ENCODE results near the gene PSAT1.

Gene PSAT1

GRCh38 chr9:78324682-78325081, 27.8 kb downstream of the PSAT1 start:
- peaks cover 89% of the 10 kb centered on the region for H3K36me3 ChIP-seq (ENCODE audit: insufficient read depth, low read length)

DNA sequence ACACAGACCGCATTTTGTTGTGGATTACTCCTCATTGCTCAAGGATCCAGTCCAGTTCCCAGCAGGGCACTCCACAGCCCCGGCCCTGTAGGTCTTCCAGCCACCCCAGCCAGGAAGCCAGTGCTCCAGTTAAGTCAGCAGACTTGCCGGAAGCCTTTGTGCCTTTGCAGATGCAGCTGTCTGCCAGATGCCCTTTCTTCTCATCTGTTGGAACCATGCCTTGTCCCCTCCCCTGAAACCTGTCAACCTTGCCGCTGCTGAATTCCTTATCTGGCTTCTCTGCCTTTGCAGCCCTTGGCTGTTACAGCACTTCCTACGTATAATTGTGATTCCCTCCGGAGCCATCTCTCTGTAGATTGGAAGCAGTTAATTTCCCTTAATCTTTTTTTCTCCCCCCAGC, 28.4 kb downstream of the PSAT1 start:
- Histone ChIP-seq H3K27ac (peak overlapping the region; percentile 96), H3K9me3 (ENCODE audit: low read depth, low read length) (no peaks in the 10 kb centered on the region), H3K4me3 (peak overlapping the region; percentile 69), H3K9ac (ENCODE audit: insufficient read length) (peak overlapping the region; percentile 36), H3K36me3 (ENCODE audit: insufficient read depth, low read length) (peaks cover 89% of the 10 kb centered on the region)
- peak; percentile 81 for DNase-seq (ENCODE audit: low read depth, low spot score)
- TF ChIP-seq POLR2AphosphoS5 (IDR thresholded peaks at IDR 0.05; ENCODE audit: borderline replicate concordance, low read depth, low read length) (0 out of 2 replicates have a peak, but pooled peaks have one; percentile 38), EZH2 (IDR thresholded peaks at IDR 0.05) (no peak)

More at GRCh38 chr9:78324682-78325081, 27.8 kb downstream of the PSAT1 start:
- TF ChIP-seq POLR2AphosphoS5 (IDR thresholded peaks at IDR 0.05; ENCODE audit: borderline replicate concordance, low read depth, low read length) (no peak), FOXP2 (optimal IDR thresholded peaks at IDR 0.05; ENCODE audit: control extremely low read depth, extremely low read length, insufficient read depth) (no peak), EZH2 (IDR thresholded peaks at IDR 0.05) (no peak)
- Histone ChIP-seq H3K27ac (peak overlapping the region; percentile 96), H3K9ac (ENCODE audit: insufficient read length) (peak overlapping the region; percentile 36), H3K4me3 (peak overlapping the region; percentile 69), H3K9me3 (ENCODE audit: low read depth, low read length) (no peaks in the 10 kb centered on the region)
- DNase-seq (ENCODE audit: low read depth, low spot score) = no peak

GRCh38 chr9:78325846-78326360, 29.0 kb downstream of the PSAT1 start:
- Histone ChIP-seq H3K4me3 (peak overlapping the region; percentile 69), H3K27ac (peak overlapping the region; percentile 96), H3K36me3 (ENCODE audit: insufficient read depth, low read length) (peaks cover 89% of the 10 kb centered on the region), H3K9ac (ENCODE audit: insufficient read length) (no peak overlapping the region), H3K9me3 (ENCODE audit: low read depth, low read length) (no peaks in the 10 kb centered on the region)
- TF ChIP-seq EZH2 (IDR thresholded peaks at IDR 0.05) = no peak
- no peak for TF ChIP-seq FOXP2 (optimal IDR thresholded peaks at IDR 0.05; ENCODE audit: control extremely low read depth, extremely low read length, insufficient read depth)
- TF ChIP-seq POLR2AphosphoS5 (IDR thresholded peaks at IDR 0.05; ENCODE audit: borderline replicate concordance, low read depth, low read length) = no peak; the same call in 1 of the 2 replicates
- peak; percentile 85 for DNase-seq (ENCODE audit: low read depth, low spot score)

DNA sequence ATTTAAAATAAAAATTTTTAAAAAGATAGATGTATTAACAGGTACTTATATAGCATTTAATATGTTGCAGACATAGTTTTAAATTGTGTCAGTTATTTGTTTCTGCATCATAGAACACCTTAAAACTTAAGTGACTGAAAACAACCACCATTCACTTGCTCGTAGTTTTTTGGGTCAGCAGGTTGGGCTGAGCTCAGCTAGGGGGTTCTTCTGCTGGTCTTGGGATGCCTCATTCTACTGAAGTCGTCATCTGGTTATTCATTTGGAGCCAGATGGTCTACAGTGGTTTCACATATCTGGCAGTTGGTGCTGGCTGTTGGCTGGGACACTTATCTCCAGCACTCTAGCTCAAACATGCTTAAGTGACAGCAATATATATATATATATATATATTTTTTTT, 29.6 kb downstream of the PSAT1 start:
- H3K36me3 ChIP-seq (ENCODE audit: insufficient read depth, low read length) = peaks cover 89% of the 10 kb centered on the region
- TF ChIP-seq POLR2AphosphoS5 (IDR thresholded peaks at IDR 0.05; ENCODE audit: borderline replicate concordance, low read depth, low read length) = no peak
- no peak for TF ChIP-seq EZH2 (IDR thresholded peaks at IDR 0.05)
- TF ChIP-seq FOXP2 (optimal IDR thresholded peaks at IDR 0.05; ENCODE audit: control extremely low read depth, extremely low read length, insufficient read depth) = no peak
- H3K4me3 ChIP-seq = peak overlapping the region; percentile 69; the same call in 1 of the 2 replicates
- no peak for DNase-seq (ENCODE audit: low read depth, low spot score)
- H3K9ac ChIP-seq (ENCODE audit: insufficient read length) = no peak overlapping the region
- no peaks in the 10 kb centered on the region for H3K9me3 ChIP-seq (ENCODE audit: low read depth, low read length)
- H3K27ac ChIP-seq = peak overlapping the region; percentile 96; the same call in 1 of the 2 replicates

- no peak overlapping the region for H3K4me3 ChIP-seq
- no peak for DNase-seq (ENCODE audit: low read depth, low spot score)
- H3K9me3 ChIP-seq (ENCODE audit: low read depth, low read length) = no peaks in the 10 kb centered on the region
- H3K27ac ChIP-seq = no peak overlapping the region
- no peak overlapping the region for H3K9ac ChIP-seq (ENCODE audit: insufficient read length)
- peaks cover 53% of the 10 kb centered on the region for H3K36me3 ChIP-seq (ENCODE audit: insufficient read depth, low read length)
- TF ChIP-seq POLR2AphosphoS5 (IDR thresholded peaks at IDR 0.05; ENCODE audit: borderline replicate concordance, low read depth, low read length) = no peak
- TF ChIP-seq FOXP2 (optimal IDR thresholded peaks at IDR 0.05; ENCODE audit: control extremely low read depth, extremely low read length, insufficient read depth) = no peak
- TF ChIP-seq EZH2 (IDR thresholded peaks at IDR 0.05) = no peak
Observed at GRCh38 chr9:78332381-78332780, 35.5 kb downstream of the PSAT1 start.

- Histone ChIP-seq H3K36me3 (ENCODE audit: insufficient read depth, low read length) (no peaks in the 10 kb centered on the region), H3K4me3 (no peak overlapping the region), H3K27ac (no peak overlapping the region), H3K9me3 (ENCODE audit: low read depth, low read length) (no peaks in the 10 kb centered on the region), H3K9ac (ENCODE audit: insufficient read length) (no peak overlapping the region)
- DNase-seq (ENCODE audit: low read depth, low spot score) = no peak
- TF ChIP-seq EZH2 (IDR thresholded peaks at IDR 0.05) = no peak
- no peak for TF ChIP-seq POLR2AphosphoS5 (IDR thresholded peaks at IDR 0.05; ENCODE audit: borderline replicate concordance, low read depth, low read length)
- TF ChIP-seq FOXP2 (optimal IDR thresholded peaks at IDR 0.05; ENCODE audit: control extremely low read depth, extremely low read length, insufficient read depth) = no peak
Observed at GRCh38 chr9:78348848-78349247, 51.9 kb downstream of the PSAT1 start.

GRCh38 chr9:78351816-78352215, 54.9 kb downstream of the PSAT1 start:
- no peak overlapping the region for H3K4me3 ChIP-seq
- no peak overlapping the region for H3K27ac ChIP-seq
- no peak overlapping the region for H3K9ac ChIP-seq (ENCODE audit: insufficient read length)
- no peaks in the 10 kb centered on the region for H3K36me3 ChIP-seq (ENCODE audit: insufficient read depth, low read length)
- H3K9me3 ChIP-seq (ENCODE audit: low read depth, low read length) = no peaks in the 10 kb centered on the region
- no peak for TF ChIP-seq POLR2AphosphoS5 (IDR thresholded peaks at IDR 0.05; ENCODE audit: borderline replicate concordance, low read depth, low read length)
- no peak for TF ChIP-seq FOXP2 (optimal IDR thresholded peaks at IDR 0.05; ENCODE audit: control extremely low read depth, extremely low read length, insufficient read depth)
- no peak for TF ChIP-seq EZH2 (IDR thresholded peaks at IDR 0.05)
- no peak for DNase-seq (ENCODE audit: low read depth, low spot score)

DNA sequence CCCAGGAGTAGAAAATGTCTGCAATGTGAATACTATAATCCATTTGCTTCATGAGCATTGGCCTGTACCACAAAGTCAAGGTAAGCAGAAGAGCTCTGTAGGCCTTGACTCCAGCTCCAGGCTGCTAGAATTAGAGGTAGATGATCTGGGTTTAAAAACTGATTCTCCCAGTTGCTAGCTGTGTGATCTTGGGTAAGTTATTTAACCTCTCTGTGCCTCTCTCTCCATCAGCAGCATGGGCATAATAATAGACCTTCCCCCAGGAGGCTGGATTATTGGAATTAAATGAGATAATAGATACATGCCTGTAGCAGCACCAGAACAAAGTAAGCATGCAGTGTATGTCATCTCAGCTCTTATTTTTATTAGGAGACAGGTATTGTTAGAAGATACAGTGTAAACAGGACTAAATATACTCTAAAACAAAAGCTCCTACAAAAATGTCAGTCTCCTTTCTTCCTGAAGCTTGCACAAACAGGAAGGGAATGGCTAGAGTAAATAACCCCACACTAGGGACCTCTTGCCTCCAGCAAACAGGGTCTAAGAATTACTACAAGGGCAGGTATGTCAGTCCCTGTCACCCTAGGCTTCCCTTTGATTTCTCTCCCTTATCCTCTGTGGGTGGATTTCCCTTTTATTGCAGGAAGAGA, 57.5 kb downstream of the PSAT1 start:
- DNase-seq (ENCODE audit: low read depth, low spot score) = no peak
- Histone ChIP-seq H3K9ac (ENCODE audit: insufficient read length) (no peak overlapping the region), H3K4me3 (no peak overlapping the region), H3K36me3 (ENCODE audit: insufficient read depth, low read length) (no peaks in the 10 kb centered on the region), H3K9me3 (ENCODE audit: low read depth, low read length) (no peaks in the 10 kb centered on the region), H3K27ac (no peak overlapping the region)
- TF ChIP-seq FOXP2 (optimal IDR thresholded peaks at IDR 0.05; ENCODE audit: control extremely low read depth, extremely low read length, insufficient read depth) = no peak
- no peak for TF ChIP-seq EZH2 (IDR thresholded peaks at IDR 0.05)
- no peak for TF ChIP-seq POLR2AphosphoS5 (IDR thresholded peaks at IDR 0.05; ENCODE audit: borderline replicate concordance, low read depth, low read length)
